T-helper 9 cell (primary cell): ENCODE measurements around the gene CD101.
A peak's percentile ranks its signal among the peaks of the same experiment; 100 is the strongest.

ENCODE experiments used
- DNase-seq: peaks from one replicate; pipeline ENCODE4 v3.0.0-alpha.2; 2020

The CD101 gene

DNA sequence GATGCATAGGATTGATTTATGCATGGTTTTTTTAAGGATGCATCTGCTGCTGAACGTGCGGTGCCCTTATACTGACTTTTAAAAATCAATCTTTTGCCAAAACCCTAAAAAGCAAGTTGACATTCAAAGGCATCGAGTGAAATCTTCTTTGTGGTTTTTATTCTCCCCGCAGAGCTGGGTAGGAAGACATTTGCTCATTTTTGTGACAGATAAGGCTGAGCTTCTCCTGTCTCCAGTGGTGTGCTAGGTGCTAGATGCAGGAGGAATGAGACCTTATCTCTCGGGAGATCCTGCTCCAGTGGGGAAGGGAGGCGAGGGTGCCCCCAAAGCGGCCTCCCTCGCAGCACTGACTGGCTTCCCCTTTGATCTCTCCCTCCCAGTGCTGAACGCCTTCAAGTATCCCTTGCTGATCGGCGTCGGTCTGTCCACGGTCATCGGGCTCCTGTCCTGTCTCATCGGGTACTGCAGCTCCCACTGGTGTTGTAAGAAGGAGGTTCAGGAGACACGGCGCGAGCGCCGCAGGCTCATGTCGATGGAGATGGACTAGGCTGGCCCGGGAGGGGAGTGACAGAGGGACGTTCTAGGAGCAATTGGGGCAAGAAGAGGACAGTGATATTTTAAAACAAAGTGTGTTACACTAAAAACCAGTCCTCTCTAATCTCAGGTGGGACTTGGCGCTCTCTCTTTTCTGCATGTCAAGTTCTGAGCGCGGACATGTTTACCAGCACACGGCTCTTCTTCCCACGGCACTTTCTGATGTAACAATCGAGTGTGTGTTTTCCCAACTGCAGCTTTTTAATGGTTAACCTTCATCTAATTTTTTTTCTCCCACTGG, 14.9 kb upstream of the CD101 start:
- DNase-seq, result peak; percentile 11

DNA sequence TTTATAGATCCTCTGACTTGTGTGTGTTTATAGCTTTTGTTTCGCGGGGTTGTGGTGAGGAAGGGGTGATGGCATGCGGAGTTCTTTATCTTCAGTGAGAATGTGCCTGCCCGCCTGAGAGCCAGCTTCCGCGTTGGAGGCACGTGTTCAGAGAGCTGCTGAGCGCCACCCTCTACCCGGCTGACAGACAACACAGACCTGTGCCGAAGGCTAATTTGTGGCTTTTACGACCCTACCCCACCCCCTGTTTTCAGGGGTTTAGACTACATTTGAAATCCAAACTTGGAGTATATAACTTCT, 14.4 kb upstream of the CD101 start:
- DNase-seq, result peak; percentile 47

DNA sequence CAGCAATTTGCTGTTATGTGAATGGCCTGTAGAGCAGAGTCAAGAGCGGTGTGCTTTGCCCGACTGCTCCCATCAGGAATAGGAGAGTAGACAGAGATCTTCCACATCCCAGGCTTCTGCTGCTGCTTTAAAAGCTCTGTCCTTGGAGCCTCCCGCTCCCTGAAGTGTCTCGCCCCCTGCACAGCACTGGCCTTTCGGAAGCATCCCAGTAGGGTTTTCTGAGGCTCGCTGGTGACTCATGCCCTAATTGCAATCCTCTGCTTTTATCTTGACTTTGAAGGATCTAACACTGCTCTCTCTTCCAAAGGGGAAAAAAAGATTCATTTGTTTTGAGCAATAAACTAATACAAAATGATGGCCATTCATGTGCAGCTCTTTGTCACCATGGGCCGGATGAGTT, 13.3 kb upstream of the CD101 start:
- DNase-seq, result no peak

- DNase-seq, result no peak
Measured at GRCh38 chr1:116988908-116989307, 12.7 kb upstream of the CD101 start.

DNA sequence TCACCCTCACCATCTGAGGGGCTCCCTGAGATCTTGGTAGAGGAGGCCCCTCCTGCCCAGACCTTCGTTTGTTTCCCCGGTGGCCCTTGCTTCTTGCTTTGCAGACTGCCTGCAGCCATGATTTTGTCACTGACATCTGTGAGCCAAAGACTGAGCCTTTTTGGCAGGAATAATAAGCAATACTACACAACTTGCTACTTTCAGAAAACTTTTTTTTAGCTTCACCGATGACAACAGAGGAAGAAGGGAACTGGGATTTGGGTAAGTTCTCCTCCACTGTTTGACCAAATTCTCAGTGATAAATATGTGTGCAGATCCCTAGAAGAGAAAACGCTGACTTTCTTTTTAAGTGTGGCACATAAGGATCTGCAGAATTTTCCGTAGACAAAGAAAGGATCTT, 11.7 kb upstream of the CD101 start:
- DNase-seq, result no peak

DNA sequence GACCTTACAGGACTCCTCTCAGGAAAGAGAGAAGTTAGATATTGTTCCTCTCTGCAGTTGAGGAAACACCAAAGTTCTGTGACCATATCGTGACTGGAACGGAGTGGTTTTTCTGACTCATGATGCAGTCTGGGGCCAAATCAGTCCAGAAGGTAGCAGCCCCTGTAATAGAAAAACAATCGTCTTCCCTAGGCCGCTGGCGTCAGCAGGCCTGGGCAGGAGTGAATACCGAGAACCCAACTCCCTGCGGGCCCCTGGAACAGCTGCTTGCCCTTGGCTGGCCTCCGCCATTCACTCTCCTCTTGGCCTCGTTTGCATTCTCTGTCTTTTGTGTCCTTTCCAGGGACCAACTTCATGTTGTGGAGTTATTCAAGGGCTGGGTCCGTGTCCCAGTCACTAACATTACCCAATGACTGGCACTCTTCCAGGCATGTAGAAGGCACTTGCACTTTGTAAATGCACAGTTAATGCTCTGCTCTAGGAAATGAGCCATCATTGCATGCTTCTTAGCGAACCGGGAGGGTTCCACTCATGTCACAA, 10.9 kb upstream of the CD101 start:
- DNase-seq, result no peak

- DNase-seq, result no peak
Measured at GRCh38 chr1:116991171-116991845, 10.3 kb upstream of the CD101 start.

DNA sequence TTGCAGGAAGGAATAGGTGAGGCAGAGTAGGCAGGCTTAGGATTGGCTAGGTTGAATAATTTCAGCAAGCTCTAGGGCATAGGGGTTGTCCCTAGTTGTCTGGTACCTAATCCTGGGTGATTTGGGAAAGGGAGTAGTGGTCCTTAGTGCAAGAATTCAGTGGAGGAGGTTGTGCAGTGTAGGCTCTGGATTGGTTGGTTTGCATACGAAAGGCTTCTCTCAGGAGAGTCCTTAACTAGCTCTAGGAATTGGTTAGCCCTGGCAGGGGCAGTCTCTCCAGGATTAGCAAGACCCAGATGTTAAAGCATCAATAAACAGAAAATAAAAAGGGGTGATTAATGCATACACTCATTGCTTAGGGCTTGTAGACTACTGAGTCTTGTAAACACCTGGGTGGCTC, 9.6 kb upstream of the CD101 start:
- DNase-seq, result no peak

GRCh38 chr1:116993286-116993685, 8.3 kb upstream of the CD101 start:
- no peak for DNase-seq

- no peak for DNase-seq
Measured at GRCh38 chr1:116994411-116994810, 7.1 kb upstream of the CD101 start.

DNA sequence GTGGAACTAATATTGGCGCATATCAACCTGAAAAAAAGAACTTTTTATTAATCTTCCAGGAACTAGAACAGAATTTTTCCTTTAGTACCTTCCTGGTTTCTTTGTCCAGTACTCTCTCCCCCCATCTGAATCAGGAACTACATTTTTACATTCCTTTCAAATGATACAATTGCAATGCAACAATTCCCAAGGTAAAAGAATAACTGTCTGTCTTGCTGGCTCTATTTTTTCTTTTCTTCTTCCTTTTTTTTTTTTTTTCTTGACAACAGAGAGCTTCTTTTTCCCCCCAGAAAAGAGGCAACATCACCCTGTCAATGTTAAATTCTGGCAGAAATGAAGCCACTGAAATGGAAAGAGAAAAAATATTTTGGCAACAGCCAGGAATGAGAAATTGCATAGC, 4.5 kb upstream of the CD101 start:
- no peak for DNase-seq

DNA sequence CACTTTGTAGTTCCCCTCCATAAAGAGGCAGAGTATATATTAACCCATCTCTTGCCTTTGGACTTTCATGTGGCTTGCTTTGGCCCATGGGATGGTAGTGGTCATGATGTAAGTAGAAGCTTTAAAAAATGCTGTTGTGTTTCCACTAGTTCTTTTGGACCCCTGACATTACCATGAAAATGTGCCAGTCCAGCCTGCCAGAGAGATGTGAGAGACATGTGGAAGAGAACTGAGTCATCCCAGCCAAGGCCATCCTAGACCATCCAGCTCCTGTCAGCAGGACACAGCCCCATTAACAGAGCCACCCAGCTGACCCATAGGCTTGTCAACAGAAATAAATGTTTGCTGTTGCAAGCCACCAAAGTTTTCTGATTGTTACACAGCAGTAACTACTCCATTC, 3.9 kb upstream of the CD101 start:
- no peak for DNase-seq

DNA sequence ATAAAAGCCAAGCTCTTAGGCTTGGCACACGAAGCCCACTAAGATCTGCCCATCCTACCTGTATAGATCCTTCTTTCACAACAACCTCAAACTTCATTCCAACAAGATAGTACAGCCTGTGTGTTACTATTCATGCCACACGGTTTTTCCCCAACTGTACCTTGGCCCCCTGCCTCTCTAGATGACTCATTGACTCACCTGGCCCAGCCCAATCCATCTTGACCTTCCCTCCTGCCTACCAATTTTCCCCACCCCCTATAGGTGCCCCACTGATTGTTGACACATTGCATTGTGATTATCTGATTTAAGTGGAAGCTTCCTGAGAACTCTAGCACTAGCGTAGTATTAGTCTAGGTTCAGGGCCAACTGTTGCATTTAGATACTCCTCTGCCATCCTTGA, 2.0 kb upstream of the CD101 start:
- DNase-seq, result no peak

DNA sequence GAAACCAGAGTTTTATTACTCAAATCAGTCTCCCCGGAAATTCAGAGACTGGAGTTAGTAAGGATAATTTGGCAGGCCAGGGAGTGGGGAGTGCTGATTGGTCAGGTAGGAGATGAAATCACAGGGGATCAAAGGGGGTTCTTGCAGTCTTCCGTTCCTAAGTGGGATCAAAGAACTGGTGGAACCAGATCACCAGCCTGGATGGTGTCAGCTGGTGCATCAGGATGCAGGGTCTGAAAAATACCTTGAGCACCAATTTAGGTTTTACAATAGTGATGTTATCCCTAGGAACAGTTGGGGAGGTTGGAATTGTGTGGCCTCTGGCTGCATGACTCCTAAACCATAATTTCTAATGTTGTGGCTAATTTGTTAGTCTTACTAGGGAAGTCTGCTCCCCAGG, 1.4 kb upstream of the CD101 start:
- no peak for DNase-seq

DNA sequence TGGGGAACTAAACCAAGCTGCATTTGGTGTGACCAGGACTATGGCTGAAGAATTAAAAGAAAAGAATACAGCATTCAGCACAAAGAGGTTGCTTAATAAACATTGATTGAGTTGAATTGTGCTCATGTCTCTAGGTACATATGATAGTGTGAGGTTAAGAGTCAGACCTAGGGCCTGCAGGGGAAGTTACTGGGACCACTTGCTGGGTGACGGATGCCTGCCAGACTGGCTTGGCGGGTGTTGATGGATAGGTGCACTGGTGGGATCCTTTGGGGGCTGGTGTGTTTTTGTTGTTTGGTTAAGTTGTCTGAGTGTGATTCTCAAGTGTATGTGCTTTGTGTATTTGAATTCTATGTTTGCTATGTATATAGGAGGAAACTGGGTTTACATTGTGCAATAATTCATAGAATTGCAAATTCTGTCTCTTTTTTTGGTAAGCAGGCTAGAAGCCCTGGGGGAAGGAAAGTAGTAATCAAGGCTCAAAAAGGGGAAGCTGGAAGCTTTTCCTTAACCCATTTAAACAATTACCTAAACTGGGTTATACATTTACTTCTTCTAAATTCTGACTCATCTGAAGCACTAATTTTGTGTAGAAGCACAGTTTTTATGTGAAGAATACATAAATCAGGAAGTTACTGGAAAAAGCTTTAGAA, 1.8 kb downstream of the CD101 start:
- DNase-seq, result no peak

DNA sequence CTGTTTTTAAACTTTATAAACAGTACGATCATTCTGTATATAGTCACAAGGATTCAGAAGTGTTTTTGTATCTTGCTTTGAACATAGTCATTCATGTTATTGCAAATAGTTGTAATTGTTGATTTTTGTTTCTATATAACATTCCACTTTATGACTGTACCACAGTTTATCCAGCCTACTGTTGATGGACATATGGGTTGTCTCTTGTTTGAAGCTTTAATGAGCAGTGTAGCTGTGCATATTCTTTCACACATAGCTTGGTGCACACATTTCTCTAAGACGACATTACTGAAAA, 6.1 kb downstream of the CD101 start:
- no peak for DNase-seq

- no peak for DNase-seq
Measured at GRCh38 chr1:117008656-117009055, 7.1 kb downstream of the CD101 start.

DNA sequence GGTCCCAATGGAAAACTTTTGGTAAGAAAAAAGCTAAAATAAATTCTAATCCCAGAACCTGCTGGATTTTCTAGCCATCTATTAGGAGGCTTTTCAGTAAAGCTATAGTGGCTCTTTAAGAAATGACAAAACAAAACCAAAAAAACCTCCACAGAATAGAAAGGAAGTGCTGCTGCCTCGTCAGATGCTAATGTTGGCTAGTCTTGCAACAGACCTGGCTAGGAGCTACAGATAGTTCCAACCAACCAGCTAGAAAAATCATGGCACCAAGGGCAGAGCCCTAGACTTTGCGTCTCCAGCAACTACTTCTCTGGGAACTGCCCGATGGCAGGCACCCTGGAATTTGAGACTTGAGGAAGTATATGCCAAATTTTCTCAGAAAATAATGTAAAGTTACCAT, 7.6 kb downstream of the CD101 start:
- no peak for DNase-seq

DNA sequence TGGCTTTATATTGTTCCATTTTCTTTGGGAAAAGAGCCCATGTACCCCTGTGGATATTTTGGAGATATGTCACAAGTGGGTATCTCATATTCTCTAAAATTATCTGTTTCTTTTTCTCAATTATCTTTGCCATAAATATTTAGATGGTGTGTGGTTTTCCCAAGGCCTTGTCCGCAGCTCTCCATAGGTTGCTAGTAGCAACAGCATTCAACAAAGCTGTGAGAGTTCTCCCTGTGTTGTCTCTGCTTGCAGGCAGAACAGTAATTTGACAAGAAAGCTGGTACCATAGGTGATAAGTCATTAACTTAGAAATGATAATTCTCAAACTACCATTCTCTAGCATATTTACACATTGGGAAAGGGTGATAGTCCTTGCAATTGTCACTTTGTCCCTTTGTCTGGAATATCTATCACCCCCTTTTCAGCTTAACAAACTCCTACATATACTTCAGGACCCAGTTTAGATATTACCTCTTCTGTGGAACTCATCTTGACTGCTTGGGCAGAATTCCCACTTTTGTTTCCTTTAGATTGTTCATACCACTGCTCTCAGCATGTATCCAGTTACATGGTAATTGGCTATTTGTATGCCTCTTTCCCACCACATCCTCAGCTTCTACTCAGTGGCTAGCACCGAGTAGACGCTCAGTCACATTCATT, 8.9 kb downstream of the CD101 start:
- no peak for DNase-seq

DNA sequence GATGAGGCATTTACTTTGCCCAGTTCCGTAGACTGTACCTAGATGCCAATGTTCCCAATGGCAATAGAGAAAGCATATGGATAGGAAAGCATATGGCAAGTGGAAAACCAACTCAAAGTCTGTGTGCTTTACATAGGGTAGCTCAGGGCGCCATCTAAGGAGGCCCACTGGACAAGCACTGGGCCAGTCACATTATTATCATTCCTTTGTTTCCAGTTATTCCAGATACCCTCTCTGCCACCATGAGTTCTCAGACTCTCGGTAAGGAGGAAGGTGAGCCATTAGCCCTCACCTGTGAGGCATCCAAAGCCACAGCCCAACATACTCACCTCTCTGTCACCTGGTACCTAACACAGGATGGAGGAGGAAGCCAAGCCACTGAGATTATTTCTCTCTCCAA, 9.8 kb downstream of the CD101 start:
- DNase-seq, result no peak

DNA sequence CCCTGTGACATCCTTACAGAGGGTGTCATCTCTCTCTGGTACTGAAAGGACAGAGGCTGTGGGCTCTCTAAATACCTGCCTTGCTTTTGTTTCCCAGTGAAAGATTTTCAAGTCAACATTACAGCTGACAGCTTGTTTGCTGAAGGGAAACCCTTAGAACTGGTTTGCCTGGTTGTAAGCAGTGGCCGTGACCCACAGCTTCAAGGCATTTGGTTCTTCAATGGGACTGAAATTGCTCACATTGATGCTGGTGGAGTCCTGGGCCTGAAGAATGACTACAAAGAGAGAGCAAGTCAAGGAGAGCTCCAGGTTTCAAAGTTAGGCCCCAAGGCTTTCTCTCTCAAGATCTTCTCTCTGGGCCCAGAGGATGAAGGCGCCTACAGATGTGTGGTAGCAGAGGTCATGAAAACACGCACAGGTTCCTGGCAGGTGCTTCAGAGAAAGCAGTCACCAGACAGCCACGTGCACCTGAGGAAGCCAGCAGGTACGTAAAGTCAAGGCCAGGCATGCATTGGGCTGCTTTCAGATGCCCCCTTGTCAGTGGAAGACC, 11.8 kb downstream of the CD101 start:
- DNase-seq, result no peak

- no peak for DNase-seq
Measured at GRCh38 chr1:117014209-117014608, 12.6 kb downstream of the CD101 start.

GRCh38 chr1:117015724-117016123, 14.2 kb downstream of the CD101 start:
- no peak for DNase-seq
